Measurements from ENCODE around the gene RPS2.

The RPS2 gene

GRCh38 chr16:2003231-2003826 is 38.7 kb upstream of the RPS2 start:
- no peak for TF ChIP-seq CTCF (IDR thresholded peaks at IDR 0.05; ENCODE audit: low read depth, low read length, missing control alignments)
- DNase-seq (ENCODE audit: extremely low read depth, low read depth), result no peak

GRCh38 chr16:2002406-2003230 is 38.0 kb upstream of the RPS2 start:
- no peak overlapping the region for H3K4me3 ChIP-seq (replicated peaks; ENCODE audit: low read depth, low read length)
- DNase-seq (ENCODE audit: extremely low read depth, low read depth), result no peak
- TF ChIP-seq CTCF (IDR thresholded peaks at IDR 0.05; ENCODE audit: low read depth, low read length, missing control alignments), result no peak

More at GRCh38 chr16:2003231-2003826, 38.7 kb upstream of the RPS2 start:
- H3K4me3 ChIP-seq (replicated peaks; ENCODE audit: low read depth, low read length), result no peak overlapping the region

GRCh38 chr16:2001456-2002355 is 37.1 kb upstream of the RPS2 start:
- DNase-seq (ENCODE audit: extremely low read depth, low read depth), result no peak
- no peak for TF ChIP-seq CTCF (IDR thresholded peaks at IDR 0.05; ENCODE audit: low read depth, low read length, missing control alignments)
- no peak overlapping the region for H3K4me3 ChIP-seq (replicated peaks; ENCODE audit: low read depth, low read length)

GRCh38 chr16:2001035-2001434 is 36.4 kb upstream of the RPS2 start:
- H3K4me3 ChIP-seq (replicated peaks; ENCODE audit: low read depth, low read length), result no peak overlapping the region
- TF ChIP-seq CTCF (IDR thresholded peaks at IDR 0.05; ENCODE audit: low read depth, low read length, missing control alignments), result no peak
- no peak for DNase-seq (ENCODE audit: extremely low read depth, low read depth)

GRCh38 chr16:1999866-2000514 is 35.4 kb upstream of the RPS2 start:
- no peak overlapping the region for H3K4me3 ChIP-seq (replicated peaks; ENCODE audit: low read depth, low read length)
- DNase-seq (ENCODE audit: extremely low read depth, low read depth), result no peak
- no peak for TF ChIP-seq CTCF (IDR thresholded peaks at IDR 0.05; ENCODE audit: low read depth, low read length, missing control alignments)
